ENCODE measurements around the gene POLL. TPM values are rescaled to one million over a fixed set of nuclear protein-coding genes. Genes with fewer than 3 reads are reported as not detected.

Gene POLL
- total and polyA plus RNA-seq, 9 donors, result 11.3 to 32.3 (median 22.7) TPM

GRCh38 chr10:101575091-101575490, 13.0 kb downstream of the POLL start:
- no peak overlapping the region for H3K27ac ChIP-seq (ENCODE audit: low read length)
- peaks cover 5% of the 10 kb centered on the region for H3K27me3 ChIP-seq (ENCODE audit: control insufficient read depth, insufficient read depth, low read length)
- WGBS (ENCODE audit: insufficient coverage), result 83% methylated on average over 2 of the region's 3 CpGs
- DNase-seq, result no peak
- H3K36me3 ChIP-seq (ENCODE audit: control insufficient read depth, insufficient read depth, low read length), result peaks cover 29% of the 10 kb centered on the region
- peaks cover 9% of the 10 kb centered on the region for H3K9me3 ChIP-seq (replicated peaks; ENCODE audit: control insufficient read depth, low read depth, low read length)
- H3K4me1 ChIP-seq (ENCODE audit: control insufficient read depth, insufficient read depth, low read length), result peaks cover 10% of the 10 kb centered on the region
- no peak overlapping the region for H3K4me3 ChIP-seq (ENCODE audit: low read length)

GRCh38 chr10:101573885-101574753, 13.9 kb downstream of the POLL start:
- H3K4me1 ChIP-seq (ENCODE audit: control insufficient read depth, insufficient read depth, low read length), result peaks cover 18% of the 10 kb centered on the region
- no peak overlapping the region for H3K4me3 ChIP-seq (ENCODE audit: low read length)
- peaks cover 9% of the 10 kb centered on the region for H3K9me3 ChIP-seq (replicated peaks; ENCODE audit: control insufficient read depth, low read depth, low read length)
- H3K27ac ChIP-seq (ENCODE audit: low read length), result no peak overlapping the region
- peaks cover 14% of the 10 kb centered on the region for H3K27me3 ChIP-seq (ENCODE audit: control insufficient read depth, insufficient read depth, low read length)
- peaks cover 20% of the 10 kb centered on the region for H3K36me3 ChIP-seq (ENCODE audit: control insufficient read depth, insufficient read depth, low read length)
- WGBS (ENCODE audit: insufficient coverage), result 73% methylated on average over 13 of the region's 25 CpGs
- no peak for DNase-seq

GRCh38 chr10:101572785-101573184, 15.3 kb downstream of the POLL start:
- no CpG with 5 or more reads among the region's 2 CpGs for WGBS (ENCODE audit: insufficient coverage)

GRCh38 chr10:101572126-101572525, 15.9 kb downstream of the POLL start:
- peaks cover 7% of the 10 kb centered on the region for H3K36me3 ChIP-seq (ENCODE audit: control insufficient read depth, insufficient read depth, low read length)
- no peak overlapping the region for H3K4me3 ChIP-seq (ENCODE audit: low read length)
- peaks cover 33% of the 10 kb centered on the region for H3K27me3 ChIP-seq (ENCODE audit: control insufficient read depth, insufficient read depth, low read length)
- DNase-seq, result no peak
- H3K9me3 ChIP-seq (replicated peaks; ENCODE audit: control insufficient read depth, low read depth, low read length), result peaks cover 9% of the 10 kb centered on the region
- 80% methylated on average over 1 of the region's 7 CpGs for WGBS (ENCODE audit: insufficient coverage)
- no peak overlapping the region for H3K27ac ChIP-seq (ENCODE audit: low read length)
- H3K4me1 ChIP-seq (ENCODE audit: control insufficient read depth, insufficient read depth, low read length), result peaks cover 18% of the 10 kb centered on the region

More at GRCh38 chr10:101572785-101573184, 15.3 kb downstream of the POLL start:
- Histone ChIP-seq H3K4me3 (ENCODE audit: low read length) (no peak overlapping the region), H3K27ac (ENCODE audit: low read length) (no peak overlapping the region), H3K36me3 (ENCODE audit: control insufficient read depth, insufficient read depth, low read length) (peaks cover 13% of the 10 kb centered on the region), H3K9me3 (replicated peaks; ENCODE audit: control insufficient read depth, low read depth, low read length) (peaks cover 9% of the 10 kb centered on the region), H3K27me3 (ENCODE audit: control insufficient read depth, insufficient read depth, low read length) (peaks cover 27% of the 10 kb centered on the region), H3K4me1 (ENCODE audit: control insufficient read depth, insufficient read depth, low read length) (peaks cover 18% of the 10 kb centered on the region)
- DNase-seq, result no peak

GRCh38 chr10:101571271-101571925, 16.7 kb downstream of the POLL start:
- 100% methylated on average over 1 of the region's 8 CpGs for WGBS (ENCODE audit: insufficient coverage)
- H3K27me3 ChIP-seq (ENCODE audit: control insufficient read depth, insufficient read depth, low read length), result peaks cover 41% of the 10 kb centered on the region
- H3K4me1 ChIP-seq (ENCODE audit: control insufficient read depth, insufficient read depth, low read length), result peaks cover 23% of the 10 kb centered on the region
- no peak for DNase-seq
- H3K36me3 ChIP-seq (ENCODE audit: control insufficient read depth, insufficient read depth, low read length), result no peaks in the 10 kb centered on the region
- no peak overlapping the region for H3K4me3 ChIP-seq (ENCODE audit: low read length)
- H3K27ac ChIP-seq (ENCODE audit: low read length), result no peak overlapping the region
- H3K9me3 ChIP-seq (replicated peaks; ENCODE audit: control insufficient read depth, low read depth, low read length), result peaks cover 9% of the 10 kb centered on the region

- peak overlapping the region; percentile 48 for H3K4me3 ChIP-seq (ENCODE audit: low read length)
- DNase-seq, result peak; percentile 39
Measured at GRCh38 chr10:101570428-101571270, 17.4 kb downstream of the POLL start.

GRCh38 chr10:101569622-101570427, 18.2 kb downstream of the POLL start:
- Histone ChIP-seq H3K4me3 (ENCODE audit: low read length) (peak overlapping the region; percentile 48), H3K9me3 (replicated peaks; ENCODE audit: control insufficient read depth, low read depth, low read length) (peaks cover 9% of the 10 kb centered on the region), H3K36me3 (ENCODE audit: control insufficient read depth, insufficient read depth, low read length) (no peaks in the 10 kb centered on the region), H3K27me3 (ENCODE audit: control insufficient read depth, insufficient read depth, low read length) (peaks cover 56% of the 10 kb centered on the region), H3K4me1 (ENCODE audit: control insufficient read depth, insufficient read depth, low read length) (peaks cover 25% of the 10 kb centered on the region), H3K27ac (ENCODE audit: low read length) (no peak overlapping the region)
- peak; percentile 81 for DNase-seq
- WGBS (ENCODE audit: insufficient coverage), result 0% methylated on average over 49 of the region's 56 CpGs

More at GRCh38 chr10:101570428-101571270, 17.4 kb downstream of the POLL start:
- peaks cover 9% of the 10 kb centered on the region for H3K9me3 ChIP-seq (replicated peaks; ENCODE audit: control insufficient read depth, low read depth, low read length)
- H3K27ac ChIP-seq (ENCODE audit: low read length), result no peak overlapping the region
- H3K27me3 ChIP-seq (ENCODE audit: control insufficient read depth, insufficient read depth, low read length), result peaks cover 48% of the 10 kb centered on the region
- 6% methylated on average over 27 of the region's 37 CpGs for WGBS (ENCODE audit: insufficient coverage)
- H3K4me1 ChIP-seq (ENCODE audit: control insufficient read depth, insufficient read depth, low read length), result peaks cover 25% of the 10 kb centered on the region
- no peaks in the 10 kb centered on the region for H3K36me3 ChIP-seq (ENCODE audit: control insufficient read depth, insufficient read depth, low read length)

- H3K4me1 ChIP-seq (ENCODE audit: control insufficient read depth, insufficient read depth, low read length), result peaks cover 25% of the 10 kb centered on the region
- peaks cover 61% of the 10 kb centered on the region for H3K27me3 ChIP-seq (ENCODE audit: control insufficient read depth, insufficient read depth, low read length)
- H3K36me3 ChIP-seq (ENCODE audit: control insufficient read depth, insufficient read depth, low read length), result no peaks in the 10 kb centered on the region
- no peak overlapping the region for H3K4me3 ChIP-seq (ENCODE audit: low read length)
- 0% methylated on average over 7 of the region's 11 CpGs for WGBS (ENCODE audit: insufficient coverage)
- peaks cover 9% of the 10 kb centered on the region for H3K9me3 ChIP-seq (replicated peaks; ENCODE audit: control insufficient read depth, low read depth, low read length)
- no peak overlapping the region for H3K27ac ChIP-seq (ENCODE audit: low read length)
- DNase-seq, result no peak
Measured at GRCh38 chr10:101569323-101569621, 18.8 kb downstream of the POLL start.

- no peak overlapping the region for H3K27ac ChIP-seq (ENCODE audit: low read length)
- WGBS (ENCODE audit: insufficient coverage), result 77% methylated on average over 13 of the region's 17 CpGs
- peaks cover 25% of the 10 kb centered on the region for H3K4me1 ChIP-seq (ENCODE audit: control insufficient read depth, insufficient read depth, low read length)
- H3K4me3 ChIP-seq (ENCODE audit: low read length), result no peak overlapping the region
- H3K27me3 ChIP-seq (ENCODE audit: control insufficient read depth, insufficient read depth, low read length), result peaks cover 61% of the 10 kb centered on the region
- H3K9me3 ChIP-seq (replicated peaks; ENCODE audit: control insufficient read depth, low read depth, low read length), result peaks cover 9% of the 10 kb centered on the region
- no peak for DNase-seq
- H3K36me3 ChIP-seq (ENCODE audit: control insufficient read depth, insufficient read depth, low read length), result no peaks in the 10 kb centered on the region
Measured at GRCh38 chr10:101568054-101568745, 19.9 kb downstream of the POLL start.

Data from muscle of leg (tissue), 11 donors.